LNCaP clone FGC (cell line): ENCODE results near the gene NUB1.

Experiments used
- DNase-seq: peaks from one replicate; pipeline ENCODE4 v3.0.0-alpha.2; 2011; ENCODE audit warnings: low read depth
- H3K4me3 ChIP-seq: 2 replicates; pipeline ENCODE4 v1.5.1; 2011; ENCODE audit warnings: mild to moderate bottlenecking, low read depth, low read length, control low read depth
- TF ChIP-seq, protein P1 (sequence below): IDR thresholded peaks from 2 replicates; pipeline ENCODE4 v1.5.1; 2012; ENCODE audit warnings: mild to moderate bottlenecking; ENCODE audit not compliant: control insufficient read depth, insufficient read depth; ENCODE audit errors: extremely low read depth

NUB1 gene

DNA sequence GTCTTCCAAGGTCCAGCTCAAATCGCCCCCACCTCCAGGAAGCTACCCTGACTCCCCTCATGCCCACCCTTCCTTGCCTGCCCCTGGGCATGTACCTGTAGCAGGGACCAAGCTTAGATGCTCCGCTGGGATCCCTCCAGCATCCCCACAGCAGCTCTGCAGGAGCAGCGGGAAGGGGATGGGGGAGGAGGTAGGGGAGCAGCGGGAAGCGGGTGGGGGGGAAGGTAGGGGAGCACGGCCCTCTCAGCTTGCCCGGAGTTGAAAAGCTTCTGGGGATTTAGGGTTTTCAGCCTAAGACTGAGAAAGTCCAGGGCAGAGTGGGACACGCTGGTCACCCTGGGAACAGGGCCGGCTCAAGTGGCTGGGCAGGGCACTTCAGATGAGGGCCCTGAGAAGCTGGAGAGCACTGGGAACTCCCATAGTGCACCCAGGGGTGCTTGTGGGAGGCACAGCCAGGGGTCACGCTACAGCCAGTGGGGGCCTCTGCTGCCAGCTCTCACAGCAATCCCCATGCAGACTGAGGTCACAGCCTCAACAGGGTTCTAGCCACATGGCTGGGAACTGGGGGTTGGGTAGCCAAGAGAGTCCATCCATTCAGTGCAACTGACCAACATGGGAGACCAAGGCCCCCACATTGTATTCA is 54.8 kb downstream of the NUB1 start:
- DNase-seq = no peak
- TF ChIP-seq, protein P1, sequence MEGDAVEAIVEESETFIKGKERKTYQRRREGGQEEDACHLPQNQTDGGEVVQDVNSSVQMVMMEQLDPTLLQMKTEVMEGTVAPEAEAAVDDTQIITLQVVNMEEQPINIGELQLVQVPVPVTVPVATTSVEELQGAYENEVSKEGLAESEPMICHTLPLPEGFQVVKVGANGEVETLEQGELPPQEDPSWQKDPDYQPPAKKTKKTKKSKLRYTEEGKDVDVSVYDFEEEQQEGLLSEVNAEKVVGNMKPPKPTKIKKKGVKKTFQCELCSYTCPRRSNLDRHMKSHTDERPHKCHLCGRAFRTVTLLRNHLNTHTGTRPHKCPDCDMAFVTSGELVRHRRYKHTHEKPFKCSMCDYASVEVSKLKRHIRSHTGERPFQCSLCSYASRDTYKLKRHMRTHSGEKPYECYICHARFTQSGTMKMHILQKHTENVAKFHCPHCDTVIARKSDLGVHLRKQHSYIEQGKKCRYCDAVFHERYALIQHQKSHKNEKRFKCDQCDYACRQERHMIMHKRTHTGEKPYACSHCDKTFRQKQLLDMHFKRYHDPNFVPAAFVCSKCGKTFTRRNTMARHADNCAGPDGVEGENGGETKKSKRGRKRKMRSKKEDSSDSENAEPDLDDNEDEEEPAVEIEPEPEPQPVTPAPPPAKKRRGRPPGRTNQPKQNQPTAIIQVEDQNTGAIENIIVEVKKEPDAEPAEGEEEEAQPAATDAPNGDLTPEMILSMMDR = no peak
- no peak overlapping the region for H3K4me3 ChIP-seq

DNA sequence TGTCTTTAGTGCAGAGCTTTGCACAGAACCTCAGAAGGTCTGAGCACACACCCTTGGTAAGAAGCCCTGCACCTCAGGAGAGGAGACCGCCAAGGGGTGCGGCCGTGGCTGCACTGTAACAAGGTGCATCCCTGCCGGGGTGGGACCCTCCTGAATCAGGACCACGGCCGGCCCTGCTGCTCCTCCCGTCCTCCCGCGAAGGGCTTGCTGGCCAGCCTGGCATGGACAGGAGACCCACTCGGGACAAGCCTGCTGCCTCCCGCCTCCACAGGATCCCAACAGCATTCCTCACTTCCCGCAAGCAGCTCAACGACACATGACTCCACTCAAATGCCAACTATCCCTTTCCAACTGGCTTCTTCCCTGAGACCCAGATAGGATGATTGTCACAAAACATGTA is 55.4 kb downstream of the NUB1 start:
- no peak for DNase-seq
- TF ChIP-seq, protein P1 = no peak

DNA sequence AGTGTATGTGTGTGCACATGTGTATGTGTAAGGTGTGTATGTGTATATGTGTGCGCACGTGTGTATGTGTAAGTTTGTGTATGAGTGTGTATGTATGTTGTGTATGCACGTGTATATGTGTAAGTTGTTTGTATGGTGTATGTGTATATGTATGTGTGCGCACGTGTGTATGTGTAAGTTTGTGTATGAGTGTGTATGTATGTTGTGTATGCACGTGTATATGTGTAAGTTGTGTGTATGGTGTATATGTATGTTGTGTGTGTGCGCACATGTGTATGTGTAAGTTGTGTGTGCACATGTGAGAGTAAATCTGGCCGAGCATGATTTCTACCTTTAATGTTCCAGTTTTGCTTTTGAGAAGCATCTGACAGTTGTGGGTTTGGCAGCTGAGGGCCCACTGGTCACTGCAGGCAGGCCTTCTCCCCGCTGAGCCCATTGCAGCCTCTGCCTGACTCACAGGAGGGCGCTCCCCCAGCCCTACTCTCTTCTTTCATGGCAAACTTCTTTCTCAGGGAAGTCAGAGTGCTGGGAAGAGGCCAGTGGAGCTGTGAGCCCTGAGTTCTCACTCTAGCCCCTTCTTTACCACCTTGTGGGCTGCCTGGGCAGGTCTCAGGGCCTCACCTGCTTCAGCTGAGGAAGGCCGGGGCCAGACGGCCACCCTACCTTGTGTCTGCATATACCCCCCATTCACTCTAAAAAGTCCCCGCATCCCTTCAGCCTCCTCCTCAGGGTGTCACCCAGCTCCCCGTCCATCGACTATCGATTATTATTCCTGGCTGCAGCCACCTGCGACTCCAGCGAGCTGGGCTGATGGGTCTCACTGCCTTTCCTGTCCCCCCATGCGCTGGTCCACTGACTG is 57.1 kb downstream of the NUB1 start:
- DNase-seq = no peak
- H3K4me3 ChIP-seq = no peak overlapping the region
- TF ChIP-seq, protein P1 = no peak

More for the DNA sequence above, 55.4 kb downstream of the NUB1 start:
- H3K4me3 ChIP-seq = no peak overlapping the region

DNA sequence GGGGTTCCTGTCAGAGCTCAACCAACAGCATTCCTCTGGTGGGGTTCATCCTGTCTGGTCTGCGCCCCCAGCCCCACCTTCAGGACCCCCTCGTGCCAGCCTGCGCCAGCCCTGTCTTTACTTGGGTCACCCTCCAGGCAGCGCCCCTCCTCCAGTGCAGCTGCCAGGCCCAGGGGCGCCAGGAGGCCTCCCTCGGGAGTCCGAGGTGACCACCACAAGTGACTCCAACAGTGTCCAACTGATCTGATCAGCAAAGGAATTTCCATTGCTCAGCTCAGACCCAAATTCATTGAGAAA is 57.6 kb downstream of the NUB1 start:
- TF ChIP-seq, protein P1 = no peak
- no peak overlapping the region for H3K4me3 ChIP-seq
- DNase-seq = no peak

DNA sequence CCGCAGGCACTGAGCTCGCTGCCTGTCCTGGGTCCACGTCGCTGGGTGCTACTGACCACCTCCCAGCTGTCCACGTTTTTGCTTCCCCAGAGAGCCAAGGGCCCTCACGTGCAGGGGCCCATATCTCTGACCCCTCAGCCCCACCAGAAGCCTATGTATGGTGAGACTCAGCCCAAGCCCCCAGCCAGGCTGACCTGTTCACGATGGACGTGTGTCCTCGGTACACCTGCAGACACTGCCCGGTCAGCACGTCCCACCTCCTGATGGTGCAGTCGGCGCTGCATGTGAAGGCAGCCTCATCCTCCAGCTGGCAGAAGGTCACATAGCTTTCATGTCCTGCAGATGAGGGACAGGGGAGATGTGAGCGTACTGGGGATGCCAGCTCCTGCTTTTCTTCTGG is 58.3 kb downstream of the NUB1 start:
- H3K4me3 ChIP-seq = no peak overlapping the region
- TF ChIP-seq, protein P1 = no peak
- no peak for DNase-seq

DNA sequence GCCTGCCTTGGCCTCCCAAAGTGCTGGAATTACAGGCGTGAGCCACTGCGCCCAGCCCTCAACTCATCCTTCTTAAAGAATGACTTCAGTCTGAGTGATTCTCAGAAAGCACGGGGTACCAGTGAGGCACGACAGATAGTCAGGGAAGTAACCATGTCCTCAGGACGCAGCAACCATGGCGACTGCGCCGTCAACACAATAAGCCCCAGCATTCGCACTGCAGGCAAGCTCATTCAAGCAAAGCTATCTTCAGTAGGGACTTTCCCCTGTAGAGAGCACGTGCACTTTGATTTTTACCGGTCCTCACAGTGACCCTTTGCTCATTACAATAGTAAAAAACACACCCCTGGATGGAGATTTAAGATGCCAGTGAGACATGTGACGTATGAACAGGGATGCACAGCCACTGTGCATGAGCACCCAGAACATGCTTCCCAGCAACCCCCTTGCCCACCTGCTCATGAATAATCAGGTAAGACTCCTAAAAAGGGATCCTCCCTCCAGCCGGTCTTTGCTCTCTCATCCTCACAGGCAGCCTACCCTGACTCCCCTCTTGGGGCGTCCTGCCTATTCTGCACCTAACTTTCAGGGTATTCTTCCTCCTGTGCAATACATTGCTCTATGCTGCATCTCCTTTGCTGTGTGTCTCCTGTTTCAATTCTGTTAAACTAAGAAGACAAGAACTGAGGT is 59.2 kb downstream of the NUB1 start:
- no peak for DNase-seq
- H3K4me3 ChIP-seq = no peak overlapping the region
- TF ChIP-seq, protein P1 = no peak
